ENCODE data around the gene TGFBI.

The TGFBI gene

GRCh38 chr5:136004436-136004835, 24.4 kb upstream of the TGFBI start:
- DNase-seq = peak; percentile 71

- DNase-seq = no peak
Measured at GRCh38 chr5:136005476-136005875, 23.3 kb upstream of the TGFBI start.

GRCh38 chr5:136006164-136006563, 22.6 kb upstream of the TGFBI start:
- DNase-seq = peak; percentile 72

- peak; percentile 93 for DNase-seq
Measured at GRCh38 chr5:136006761-136007251, 22.0 kb upstream of the TGFBI start.

GRCh38 chr5:136007271-136007670, 21.5 kb upstream of the TGFBI start:
- DNase-seq = no peak

GRCh38 chr5:136011414-136012001, 17.3 kb upstream of the TGFBI start:
- DNase-seq = peak; percentile 83

- DNase-seq = peak; percentile 71
Measured at GRCh38 chr5:136012041-136012804, 16.6 kb upstream of the TGFBI start.

GRCh38 chr5:136013559-136013958, 15.2 kb upstream of the TGFBI start:
- DNase-seq = no peak

GRCh38 chr5:136014049-136015002, 14.5 kb upstream of the TGFBI start:
- DNase-seq = peak; percentile 72

- DNase-seq = no peak
Measured at GRCh38 chr5:136015003-136015375, 13.8 kb upstream of the TGFBI start.

- DNase-seq = peak; percentile 62
Measured at GRCh38 chr5:136015966-136016650, 12.7 kb upstream of the TGFBI start.

GRCh38 chr5:136016945-136017530, 11.8 kb upstream of the TGFBI start:
- DNase-seq = peak; percentile 100

GRCh38 chr5:136018814-136019783, 9.7 kb upstream of the TGFBI start:
- peak; percentile 100 for DNase-seq

- no peak for DNase-seq
Measured at GRCh38 chr5:136020001-136020382, 8.8 kb upstream of the TGFBI start.

GRCh38 chr5:136020383-136021015, 8.3 kb upstream of the TGFBI start:
- DNase-seq = peak; percentile 100

- peak; percentile 79 for DNase-seq
Measured at GRCh38 chr5:136021016-136021405, 7.8 kb upstream of the TGFBI start.

- no peak for DNase-seq
Measured at GRCh38 chr5:136022965-136023364, 5.8 kb upstream of the TGFBI start.

GRCh38 chr5:136023958-136024541, 4.7 kb upstream of the TGFBI start:
- peak; percentile 91 for DNase-seq

- DNase-seq = peak; percentile 78
Measured at GRCh38 chr5:136025900-136026299, 2.9 kb upstream of the TGFBI start.

GRCh38 chr5:136026636-136027035, 2.2 kb upstream of the TGFBI start:
- no peak for DNase-seq

All from fibroblast of skin of scalp (primary cell).